GM12864 (cell line): Measurements from ENCODE around the gene HLA-DOA.
A peak's percentile ranks its signal among the peaks of the same experiment; 100 is the strongest.

ENCODE experiments used
- DNase-seq: peaks from one replicate; pipeline ENCODE4 v3.0.0-alpha.2; 2011; ENCODE audit warnings: low read depth
- H3K4me3 ChIP-seq: 2 replicates; pipeline ENCODE4 v1.5.1; 2011; ENCODE audit warnings: mild to moderate bottlenecking, low read depth, low read length, control low read depth
- CTCF ChIP-seq: IDR thresholded peaks from 2 replicates; pipeline ENCODE4 v1.5.1; 2011; ENCODE audit warnings: low read depth, mild to moderate bottlenecking, moderate library complexity, low read length, control low read depth, inconsistent platforms; ENCODE audit errors: missing control alignments

HLA-DOA gene

GRCh38 chr6:33049323-33050013, 40.1 kb upstream of the HLA-DOA start:
- H3K4me3 ChIP-seq = no peak overlapping the region

GRCh38 chr6:33040157-33040556, 30.8 kb upstream of the HLA-DOA start:
- DNase-seq = no peak
- no peak for TF ChIP-seq CTCF

More at GRCh38 chr6:33049323-33050013, 40.1 kb upstream of the HLA-DOA start:
- no peak for DNase-seq
- TF ChIP-seq CTCF = peak; percentile 72

GRCh38 chr6:33036535-33036934, 27.1 kb upstream of the HLA-DOA start:
- DNase-seq = no peak
- H3K4me3 ChIP-seq = no peak overlapping the region
- TF ChIP-seq CTCF = no peak

More at GRCh38 chr6:33040157-33040556, 30.8 kb upstream of the HLA-DOA start:
- no peak overlapping the region for H3K4me3 ChIP-seq

GRCh38 chr6:33034554-33034953, 25.2 kb upstream of the HLA-DOA start:
- TF ChIP-seq CTCF = no peak
- DNase-seq = no peak
- H3K4me3 ChIP-seq = no peak overlapping the region

- H3K4me3 ChIP-seq = no peak overlapping the region
- no peak for TF ChIP-seq CTCF
- no peak for DNase-seq
Observed at GRCh38 chr6:33030245-33030644, 20.9 kb upstream of the HLA-DOA start.

GRCh38 chr6:33029328-33030184, 20.2 kb upstream of the HLA-DOA start:
- no peak for TF ChIP-seq CTCF
- peak; percentile 90 for DNase-seq
- H3K4me3 ChIP-seq = peak overlapping the region; percentile 25
